ENCODE data around the gene ZCCHC13. TPM values are rescaled to one million over a fixed set of nuclear protein-coding genes. Genes with fewer than 3 reads are reported as not detected.
A peak's percentile ranks its signal among the peaks of the same experiment; 100 is the strongest.

The ZCCHC13 gene
- total RNA-seq, 1 experiment from 2014 or later: not detected

DNA sequence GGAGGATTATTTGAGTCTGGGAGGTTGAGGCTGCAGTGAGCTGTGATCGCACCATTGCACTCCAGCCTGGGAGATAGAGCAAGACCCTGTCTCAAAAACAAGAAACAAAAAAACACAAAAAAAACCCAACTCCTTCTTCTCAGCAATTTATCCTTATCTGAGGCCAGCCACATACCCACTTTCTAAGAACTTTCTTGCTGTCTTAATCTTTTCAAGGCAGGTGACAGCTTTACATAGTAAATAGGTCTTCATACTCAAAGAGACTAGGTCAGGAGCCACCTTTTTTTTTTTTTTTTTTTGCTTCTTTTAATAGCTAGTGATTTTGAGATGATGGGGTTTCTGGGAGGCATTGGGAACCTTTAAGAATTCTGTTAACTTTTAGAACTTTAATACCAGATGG is 26.1 kb upstream of the ZCCHC13 start:
- Histone ChIP-seq H3K9me3 (ENCODE audit: low read length) (no peaks in the 10 kb centered on the region), H3K4me2 (ENCODE audit: low read depth, low read length, poor library complexity, severe bottlenecking) (no peak overlapping the region), H4K20me1 (ENCODE audit: insufficient read depth, low read depth, low read length) (no peaks in the 10 kb centered on the region), H3K4me3 (ENCODE audit: low read length) (no peak overlapping the region), H3K4me1 (ENCODE audit: low read length) (peaks cover 25% of the 10 kb centered on the region), H3K27me3 (ENCODE audit: low read length) (no peaks in the 10 kb centered on the region), H3K9ac (ENCODE audit: low read length) (no peak overlapping the region), H3K36me3 (ENCODE audit: insufficient read depth, low read length) (peaks cover 15% of the 10 kb centered on the region; the same call in 1 of the 2 replicates), H2AFZ (ENCODE audit: low read length) (no peak overlapping the region), H3K9me2 (replicated peaks; ENCODE audit: insufficient read depth, low read length) (no peaks in the 10 kb centered on the region), H3K79me2 (ENCODE audit: low read length) (0 out of 2 replicates have a peak, but pooled peaks cover under 1% of the 10 kb centered on the region), H3K27ac (ENCODE audit: low read length) (no peak overlapping the region)
- no peak for DNase-seq

- H3K79me2 ChIP-seq (ENCODE audit: low read length): peaks cover 26% of the 10 kb centered on the region
- H2AFZ ChIP-seq (ENCODE audit: low read length): no peak overlapping the region
- no peak overlapping the region for H3K4me2 ChIP-seq (ENCODE audit: low read depth, low read length, poor library complexity, severe bottlenecking)
- no peak overlapping the region for H3K9ac ChIP-seq (ENCODE audit: low read length)
- no peak overlapping the region for H3K27ac ChIP-seq (ENCODE audit: low read length)
- no peak overlapping the region for H3K4me3 ChIP-seq (ENCODE audit: low read length)
- H3K4me1 ChIP-seq (ENCODE audit: low read length): peaks cover 32% of the 10 kb centered on the region
- H3K9me2 ChIP-seq (replicated peaks; ENCODE audit: insufficient read depth, low read length): no peaks in the 10 kb centered on the region
- no peaks in the 10 kb centered on the region for H3K27me3 ChIP-seq (ENCODE audit: low read length)
- H3K36me3 ChIP-seq (ENCODE audit: insufficient read depth, low read length): peaks cover 11% of the 10 kb centered on the region; the same call in 1 of the 2 replicates
- DNase-seq: no peak
- no peaks in the 10 kb centered on the region for H4K20me1 ChIP-seq (ENCODE audit: insufficient read depth, low read depth, low read length)
- no peaks in the 10 kb centered on the region for H3K9me3 ChIP-seq (ENCODE audit: low read length)
Measured at GRCh38 chrX:74280759-74281158, 23.2 kb upstream of the ZCCHC13 start.

GRCh38 chrX:74284391-74284952 is 19.5 kb upstream of the ZCCHC13 start:
- H3K36me3 ChIP-seq (ENCODE audit: insufficient read depth, low read length): peaks cover 12% of the 10 kb centered on the region

GRCh38 chrX:74286950-74287740 is 16.8 kb upstream of the ZCCHC13 start:
- Histone ChIP-seq H3K9me2 (replicated peaks; ENCODE audit: insufficient read depth, low read length) (no peaks in the 10 kb centered on the region), H2AFZ (ENCODE audit: low read length) (no peak overlapping the region), H4K20me1 (ENCODE audit: insufficient read depth, low read depth, low read length) (no peaks in the 10 kb centered on the region), H3K9ac (ENCODE audit: low read length) (no peak overlapping the region), H3K4me1 (ENCODE audit: low read length) (peaks cover 20% of the 10 kb centered on the region), H3K4me3 (ENCODE audit: low read length) (no peak overlapping the region), H3K27ac (ENCODE audit: low read length) (no peak overlapping the region), H3K79me2 (ENCODE audit: low read length) (peaks cover 88% of the 10 kb centered on the region), H3K36me3 (ENCODE audit: insufficient read depth, low read length) (peaks cover 8% of the 10 kb centered on the region), H3K27me3 (ENCODE audit: low read length) (no peaks in the 10 kb centered on the region), H3K9me3 (ENCODE audit: low read length) (no peaks in the 10 kb centered on the region), H3K4me2 (ENCODE audit: low read depth, low read length, poor library complexity, severe bottlenecking) (no peak overlapping the region)
- DNase-seq: no peak

More at GRCh38 chrX:74284391-74284952, 19.5 kb upstream of the ZCCHC13 start:
- Histone ChIP-seq H3K27me3 (ENCODE audit: low read length) (no peaks in the 10 kb centered on the region), H4K20me1 (ENCODE audit: insufficient read depth, low read depth, low read length) (no peaks in the 10 kb centered on the region), H3K9me3 (ENCODE audit: low read length) (no peaks in the 10 kb centered on the region), H3K9ac (ENCODE audit: low read length) (no peak overlapping the region), H3K4me3 (ENCODE audit: low read length) (no peak overlapping the region), H3K79me2 (ENCODE audit: low read length) (peaks cover 62% of the 10 kb centered on the region), H3K4me2 (ENCODE audit: low read depth, low read length, poor library complexity, severe bottlenecking) (no peak overlapping the region), H2AFZ (ENCODE audit: low read length) (no peak overlapping the region), H3K4me1 (ENCODE audit: low read length) (peaks cover 28% of the 10 kb centered on the region), H3K9me2 (replicated peaks; ENCODE audit: insufficient read depth, low read length) (no peaks in the 10 kb centered on the region), H3K27ac (ENCODE audit: low read length) (no peak overlapping the region)
- no peak for DNase-seq

DNA sequence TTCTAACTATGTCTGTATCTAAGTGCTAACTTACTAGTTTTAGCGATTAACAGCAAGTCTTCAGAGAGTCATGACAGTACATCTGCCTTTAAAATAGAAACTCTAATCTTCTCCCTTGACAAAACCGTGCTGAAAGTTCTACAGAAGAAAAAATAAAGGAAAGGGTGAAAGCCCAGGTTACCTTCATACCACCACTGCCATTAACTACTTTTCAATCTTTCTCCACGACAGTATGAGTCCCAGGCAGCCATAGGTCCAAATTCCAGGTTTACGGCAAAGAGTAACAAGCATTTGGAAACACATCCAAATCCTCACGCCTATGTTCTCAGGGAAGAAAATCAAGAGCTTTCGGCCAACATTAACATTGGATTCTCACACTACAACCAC is 12.4 kb upstream of the ZCCHC13 start:
- H2AFZ ChIP-seq (ENCODE audit: low read length): no peak overlapping the region; the same call in 1 of the 2 replicates

DNA sequence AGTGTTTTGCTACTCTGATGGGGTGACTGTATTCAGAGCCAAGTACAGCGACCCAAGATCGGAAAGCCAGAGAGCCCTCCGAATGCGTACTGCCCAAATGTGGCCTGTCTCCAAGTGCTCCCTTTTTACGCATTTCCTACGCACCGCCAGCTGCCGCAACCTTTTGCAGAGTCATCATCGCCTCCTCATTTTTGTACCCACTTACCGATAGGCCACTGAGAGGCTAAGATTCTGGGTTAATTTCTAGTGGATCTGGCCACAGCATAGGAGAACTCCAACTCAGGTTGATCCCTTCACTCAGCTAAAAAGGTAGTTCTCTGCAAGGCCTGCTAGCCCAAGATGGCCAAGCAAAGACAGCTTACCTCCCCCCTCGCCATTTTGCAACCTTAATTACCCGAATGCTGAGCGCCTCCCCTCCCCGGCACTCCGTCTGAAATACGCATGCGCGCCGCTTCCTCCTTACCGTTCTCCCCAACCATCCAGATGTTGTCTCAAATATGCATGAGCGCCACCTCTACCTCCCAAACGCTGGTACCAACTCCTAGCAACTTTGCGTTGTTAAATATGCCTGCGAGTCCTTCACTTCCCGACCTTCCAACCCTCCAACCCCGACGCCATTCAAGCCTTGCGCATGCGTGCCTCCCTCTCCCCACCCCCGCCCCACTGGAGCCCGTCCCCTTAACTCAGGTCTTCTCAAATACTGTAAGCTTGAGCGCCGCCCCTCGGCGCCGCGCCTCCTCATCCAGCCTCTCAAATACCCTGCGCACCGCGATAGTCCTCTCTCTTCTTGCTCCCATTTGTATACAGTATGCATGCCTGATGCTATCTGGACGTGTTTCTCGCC is 11.8 kb upstream of the ZCCHC13 start:
- H4K20me1 ChIP-seq (ENCODE audit: insufficient read depth, low read depth, low read length): no peaks in the 10 kb centered on the region
- DNase-seq: peak; percentile 94
- H3K36me3 ChIP-seq (ENCODE audit: insufficient read depth, low read length): peaks cover 3% of the 10 kb centered on the region
- H3K9me2 ChIP-seq (replicated peaks; ENCODE audit: insufficient read depth, low read length): no peaks in the 10 kb centered on the region
- H3K4me3 ChIP-seq (ENCODE audit: low read length): peak overlapping the region; percentile 87
- H2AFZ ChIP-seq (ENCODE audit: low read length): peak overlapping the region; percentile 83
- H3K4me1 ChIP-seq (ENCODE audit: low read length): peaks cover 12% of the 10 kb centered on the region
- no peaks in the 10 kb centered on the region for H3K27me3 ChIP-seq (ENCODE audit: low read length)
- peaks cover 48% of the 10 kb centered on the region for H3K79me2 ChIP-seq (ENCODE audit: low read length)
- H3K27ac ChIP-seq (ENCODE audit: low read length): peak overlapping the region; percentile 90
- H3K9me3 ChIP-seq (ENCODE audit: low read length): no peaks in the 10 kb centered on the region
- peak overlapping the region; percentile 94 for H3K4me2 ChIP-seq (ENCODE audit: low read depth, low read length, poor library complexity, severe bottlenecking)
- peak overlapping the region; percentile 85 for H3K9ac ChIP-seq (ENCODE audit: low read length)

More for the DNA sequence above, 12.4 kb upstream of the ZCCHC13 start:
- Histone ChIP-seq H4K20me1 (ENCODE audit: insufficient read depth, low read depth, low read length) (no peaks in the 10 kb centered on the region), H3K4me1 (ENCODE audit: low read length) (peaks cover 12% of the 10 kb centered on the region), H3K9me3 (ENCODE audit: low read length) (no peaks in the 10 kb centered on the region), H3K27ac (ENCODE audit: low read length) (peak overlapping the region; percentile 90), H3K79me2 (ENCODE audit: low read length) (peaks cover 54% of the 10 kb centered on the region), H3K27me3 (ENCODE audit: low read length) (no peaks in the 10 kb centered on the region), H3K9me2 (replicated peaks; ENCODE audit: insufficient read depth, low read length) (no peaks in the 10 kb centered on the region), H3K36me3 (ENCODE audit: insufficient read depth, low read length) (peaks cover 8% of the 10 kb centered on the region), H3K4me2 (ENCODE audit: low read depth, low read length, poor library complexity, severe bottlenecking) (peak overlapping the region; percentile 94), H3K4me3 (ENCODE audit: low read length) (peak overlapping the region; percentile 87), H3K9ac (ENCODE audit: low read length) (peak overlapping the region; percentile 85)
- no peak for DNase-seq

DNA sequence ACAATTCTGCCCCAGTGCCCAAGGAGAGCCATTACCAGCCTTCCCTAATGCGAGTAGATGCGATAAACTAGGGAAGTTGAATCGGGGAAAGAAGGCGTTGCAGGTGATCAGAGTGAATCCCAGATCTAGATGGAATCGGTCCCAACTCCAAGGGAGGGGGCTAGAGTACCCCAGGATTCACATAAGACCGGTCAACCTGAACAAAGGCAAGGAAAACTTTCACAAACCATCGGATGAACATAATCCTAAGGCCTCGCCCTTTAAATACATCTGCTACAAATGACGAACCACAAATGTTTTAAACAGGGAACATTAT is 11.2 kb upstream of the ZCCHC13 start:
- no peaks in the 10 kb centered on the region for H3K27me3 ChIP-seq (ENCODE audit: low read length)
- no peaks in the 10 kb centered on the region for H3K9me2 ChIP-seq (replicated peaks; ENCODE audit: insufficient read depth, low read length)
- 0 out of 2 replicates have a peak overlapping the region, but pooled peaks have one; percentile 90 for H3K27ac ChIP-seq (ENCODE audit: low read length)
- H3K4me2 ChIP-seq (ENCODE audit: low read depth, low read length, poor library complexity, severe bottlenecking): peak overlapping the region; percentile 94
- H3K9me3 ChIP-seq (ENCODE audit: low read length): no peaks in the 10 kb centered on the region
- H3K4me3 ChIP-seq (ENCODE audit: low read length): peak overlapping the region; percentile 87
- H3K36me3 ChIP-seq (ENCODE audit: insufficient read depth, low read length): peaks cover 3% of the 10 kb centered on the region
- H3K9ac ChIP-seq (ENCODE audit: low read length): peak overlapping the region; percentile 85
- peaks cover 12% of the 10 kb centered on the region for H3K4me1 ChIP-seq (ENCODE audit: low read length)
- peak overlapping the region; percentile 64 for H2AFZ ChIP-seq (ENCODE audit: low read length)
- H3K79me2 ChIP-seq (ENCODE audit: low read length): peaks cover 43% of the 10 kb centered on the region
- no peaks in the 10 kb centered on the region for H4K20me1 ChIP-seq (ENCODE audit: insufficient read depth, low read depth, low read length)
- DNase-seq: no peak
